ENCODE data around the gene COLEC11. TPM values are rescaled to one million over a fixed set of nuclear protein-coding genes. Genes with fewer than 3 reads are reported as not detected.

The COLEC11 gene
- total and polyA plus RNA-seq, 2 experiments from 2014 or later, result 1.3 to 1.5 TPM

DNA sequence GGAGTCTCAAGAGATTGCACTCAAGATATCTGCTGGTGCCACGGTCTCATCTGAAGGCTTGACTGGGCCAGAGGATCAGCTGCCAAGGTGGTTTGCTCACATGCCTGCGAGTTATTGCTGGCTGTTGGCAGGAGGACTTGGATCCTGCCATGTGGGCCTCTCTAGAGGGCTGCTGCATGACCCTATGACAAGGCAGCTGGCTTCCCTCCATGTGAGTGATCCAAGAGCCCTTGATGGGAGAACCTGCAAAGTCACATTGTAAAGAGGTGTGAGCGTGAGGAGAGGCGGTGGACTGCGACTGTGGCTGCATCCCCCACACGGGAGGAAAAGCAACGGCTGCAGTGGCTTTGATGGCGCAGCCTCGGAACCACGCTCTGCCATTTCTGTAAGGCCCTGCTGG, 59.1 kb downstream of the COLEC11 start:
- Histone ChIP-seq H3K4me3 (no peak overlapping the region), H2AFZ (no peak overlapping the region), H3K79me2 (replicated peaks; ENCODE audit: insufficient read depth) (no peaks in the 10 kb centered on the region), H3K27ac (ENCODE audit: low read depth) (no peak overlapping the region), H3K4me2 (no peak overlapping the region), H3K36me3 (ENCODE audit: insufficient read depth) (no peaks in the 10 kb centered on the region), H3F3A (replicated peaks; ENCODE audit: low read depth) (0 out of 2 replicates have a peak, but pooled peaks cover 5% of the 10 kb centered on the region), H3K27me3 (ENCODE audit: insufficient read depth) (0 out of 2 replicates have a peak, but pooled peaks cover 4% of the 10 kb centered on the region), H4K20me1 (replicated peaks; ENCODE audit: insufficient read depth) (no peaks in the 10 kb centered on the region), H3K4me1 (ENCODE audit: insufficient read depth) (no peaks in the 10 kb centered on the region; the same call in 1 of the 2 replicates), H3K9me2 (ENCODE audit: insufficient read depth) (no peaks in the 10 kb centered on the region)
- peaks cover 3% of the 10 kb centered on the region; the same call in 2 of the 3 replicates for H3K9me3 Mint-ChIP-seq
- no peaks in the 10 kb centered on the region; the same call in 1 of the 3 replicates for H3K36me3 Mint-ChIP-seq (ENCODE audit: low read depth)
- DNase-seq (ENCODE audit: low spot score), result no peak
- TF ChIP-seq, protein P1, sequence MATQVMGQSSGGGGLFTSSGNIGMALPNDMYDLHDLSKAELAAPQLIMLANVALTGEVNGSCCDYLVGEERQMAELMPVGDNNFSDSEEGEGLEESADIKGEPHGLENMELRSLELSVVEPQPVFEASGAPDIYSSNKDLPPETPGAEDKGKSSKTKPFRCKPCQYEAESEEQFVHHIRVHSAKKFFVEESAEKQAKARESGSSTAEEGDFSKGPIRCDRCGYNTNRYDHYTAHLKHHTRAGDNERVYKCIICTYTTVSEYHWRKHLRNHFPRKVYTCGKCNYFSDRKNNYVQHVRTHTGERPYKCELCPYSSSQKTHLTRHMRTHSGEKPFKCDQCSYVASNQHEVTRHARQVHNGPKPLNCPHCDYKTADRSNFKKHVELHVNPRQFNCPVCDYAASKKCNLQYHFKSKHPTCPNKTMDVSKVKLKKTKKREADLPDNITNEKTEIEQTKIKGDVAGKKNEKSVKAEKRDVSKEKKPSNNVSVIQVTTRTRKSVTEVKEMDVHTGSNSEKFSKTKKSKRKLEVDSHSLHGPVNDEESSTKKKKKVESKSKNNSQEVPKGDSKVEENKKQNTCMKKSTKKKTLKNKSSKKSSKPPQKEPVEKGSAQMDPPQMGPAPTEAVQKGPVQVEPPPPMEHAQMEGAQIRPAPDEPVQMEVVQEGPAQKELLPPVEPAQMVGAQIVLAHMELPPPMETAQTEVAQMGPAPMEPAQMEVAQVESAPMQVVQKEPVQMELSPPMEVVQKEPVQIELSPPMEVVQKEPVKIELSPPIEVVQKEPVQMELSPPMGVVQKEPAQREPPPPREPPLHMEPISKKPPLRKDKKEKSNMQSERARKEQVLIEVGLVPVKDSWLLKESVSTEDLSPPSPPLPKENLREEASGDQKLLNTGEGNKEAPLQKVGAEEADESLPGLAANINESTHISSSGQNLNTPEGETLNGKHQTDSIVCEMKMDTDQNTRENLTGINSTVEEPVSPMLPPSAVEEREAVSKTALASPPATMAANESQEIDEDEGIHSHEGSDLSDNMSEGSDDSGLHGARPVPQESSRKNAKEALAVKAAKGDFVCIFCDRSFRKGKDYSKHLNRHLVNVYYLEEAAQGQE (IDR thresholded peaks at IDR 0.05; ENCODE audit: unreplicated experiment), result no peak
- TF ChIP-seq ZNF114 (CRISPR knock-in tag; IDR thresholded peaks at IDR 0.05) (no peak), CREB1 (CRISPR knock-in tag; IDR thresholded peaks at IDR 0.05; ENCODE audit: low read depth) (no peak), EZH2 (IDR thresholded peaks at IDR 0.05; ENCODE audit: low read depth, unreplicated experiment) (no peak), EZH2phosphoT487 (IDR thresholded peaks at IDR 0.05; ENCODE audit: unreplicated experiment) (no peak), POLR2AphosphoS5 (IDR thresholded peaks at IDR 0.05; ENCODE audit: low read depth) (no peak), ZNF331 (CRISPR knock-in tag; IDR thresholded peaks at IDR 0.05; ENCODE audit: low read depth) (no peak), NANOG (IDR thresholded peaks at IDR 0.05; ENCODE audit: borderline replicate concordance) (no peak), ETS1 (IDR thresholded peaks at IDR 0.05) (no peak), JUNB (IDR thresholded peaks at IDR 0.05; ENCODE audit: unreplicated experiment) (no peak), STAT1 (IDR thresholded peaks at IDR 0.05; ENCODE audit: unreplicated experiment) (no peak)
- TF ChIP-seq, protein P2, sequence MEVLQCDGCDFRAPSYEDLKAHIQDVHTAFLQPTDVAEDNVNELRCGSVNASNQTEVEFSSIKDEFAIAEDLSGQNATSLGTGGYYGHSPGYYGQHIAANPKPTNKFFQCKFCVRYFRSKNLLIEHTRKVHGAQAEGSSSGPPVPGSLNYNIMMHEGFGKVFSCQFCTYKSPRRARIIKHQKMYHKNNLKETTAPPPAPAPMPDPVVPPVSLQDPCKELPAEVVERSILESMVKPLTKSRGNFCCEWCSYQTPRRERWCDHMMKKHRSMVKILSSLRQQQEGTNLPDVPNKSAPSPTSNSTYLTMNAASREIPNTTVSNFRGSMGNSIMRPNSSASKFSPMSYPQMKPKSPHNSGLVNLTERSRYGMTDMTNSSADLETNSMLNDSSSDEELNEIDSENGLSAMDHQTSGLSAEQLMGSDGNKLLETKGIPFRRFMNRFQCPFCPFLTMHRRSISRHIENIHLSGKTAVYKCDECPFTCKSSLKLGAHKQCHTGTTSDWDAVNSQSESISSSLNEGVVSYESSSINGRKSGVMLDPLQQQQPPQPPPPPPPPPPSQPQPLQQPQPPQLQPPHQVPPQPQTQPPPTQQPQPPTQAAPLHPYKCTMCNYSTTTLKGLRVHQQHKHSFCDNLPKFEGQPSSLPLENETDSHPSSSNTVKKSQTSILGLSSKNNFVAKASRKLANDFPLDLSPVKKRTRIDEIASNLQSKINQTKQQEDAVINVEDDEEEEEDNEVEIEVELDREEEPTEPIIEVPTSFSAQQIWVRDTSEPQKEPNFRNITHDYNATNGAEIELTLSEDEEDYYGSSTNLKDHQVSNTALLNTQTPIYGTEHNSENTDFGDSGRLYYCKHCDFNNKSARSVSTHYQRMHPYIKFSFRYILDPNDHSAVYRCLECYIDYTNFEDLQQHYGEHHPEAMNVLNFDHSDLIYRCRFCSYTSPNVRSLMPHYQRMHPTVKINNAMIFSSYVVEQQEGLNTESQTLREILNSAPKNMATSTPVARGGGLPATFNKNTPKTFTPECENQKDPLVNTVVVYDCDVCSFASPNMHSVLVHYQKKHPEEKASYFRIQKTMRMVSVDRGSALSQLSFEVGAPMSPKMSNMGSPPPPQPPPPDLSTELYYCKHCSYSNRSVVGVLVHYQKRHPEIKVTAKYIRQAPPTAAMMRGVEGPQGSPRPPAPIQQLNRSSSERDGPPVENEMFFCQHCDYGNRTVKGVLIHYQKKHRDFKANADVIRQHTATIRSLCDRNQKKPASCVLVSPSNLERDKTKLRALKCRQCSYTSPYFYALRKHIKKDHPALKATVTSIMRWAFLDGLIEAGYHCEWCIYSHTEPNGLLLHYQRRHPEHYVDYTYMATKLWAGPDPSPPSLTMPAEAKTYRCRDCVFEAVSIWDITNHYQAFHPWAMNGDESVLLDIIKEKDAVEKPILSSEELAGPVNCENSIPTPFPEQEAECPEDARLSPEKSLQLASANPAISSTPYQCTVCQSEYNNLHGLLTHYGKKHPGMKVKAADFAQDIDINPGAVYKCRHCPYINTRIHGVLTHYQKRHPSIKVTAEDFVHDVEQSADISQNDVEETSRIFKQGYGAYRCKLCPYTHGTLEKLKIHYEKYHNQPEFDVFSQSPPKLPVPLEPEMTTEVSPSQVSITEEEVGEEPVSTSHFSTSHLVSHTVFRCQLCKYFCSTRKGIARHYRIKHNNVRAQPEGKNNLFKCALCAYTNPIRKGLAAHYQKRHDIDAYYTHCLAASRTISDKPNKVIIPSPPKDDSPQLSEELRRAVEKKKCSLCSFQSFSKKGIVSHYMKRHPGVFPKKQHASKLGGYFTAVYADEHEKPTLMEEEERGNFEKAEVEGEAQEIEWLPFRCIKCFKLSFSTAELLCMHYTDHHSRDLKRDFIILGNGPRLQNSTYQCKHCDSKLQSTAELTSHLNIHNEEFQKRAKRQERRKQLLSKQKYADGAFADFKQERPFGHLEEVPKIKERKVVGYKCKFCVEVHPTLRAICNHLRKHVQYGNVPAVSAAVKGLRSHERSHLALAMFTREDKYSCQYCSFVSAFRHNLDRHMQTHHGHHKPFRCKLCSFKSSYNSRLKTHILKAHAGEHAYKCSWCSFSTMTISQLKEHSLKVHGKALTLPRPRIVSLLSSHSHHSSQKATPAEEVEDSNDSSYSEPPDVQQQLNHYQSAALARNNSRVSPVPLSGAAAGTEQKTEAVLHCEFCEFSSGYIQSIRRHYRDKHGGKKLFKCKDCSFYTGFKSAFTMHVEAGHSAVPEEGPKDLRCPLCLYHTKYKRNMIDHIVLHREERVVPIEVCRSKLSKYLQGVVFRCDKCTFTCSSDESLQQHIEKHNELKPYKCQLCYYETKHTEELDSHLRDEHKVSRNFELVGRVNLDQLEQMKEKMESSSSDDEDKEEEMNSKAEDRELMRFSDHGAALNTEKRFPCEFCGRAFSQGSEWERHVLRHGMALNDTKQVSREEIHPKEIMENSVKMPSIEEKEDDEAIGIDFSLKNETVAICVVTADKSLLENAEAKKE (CRISPR knock-in tag; IDR thresholded peaks at IDR 0.05), result no peak
- TF ChIP-seq, protein P3, sequence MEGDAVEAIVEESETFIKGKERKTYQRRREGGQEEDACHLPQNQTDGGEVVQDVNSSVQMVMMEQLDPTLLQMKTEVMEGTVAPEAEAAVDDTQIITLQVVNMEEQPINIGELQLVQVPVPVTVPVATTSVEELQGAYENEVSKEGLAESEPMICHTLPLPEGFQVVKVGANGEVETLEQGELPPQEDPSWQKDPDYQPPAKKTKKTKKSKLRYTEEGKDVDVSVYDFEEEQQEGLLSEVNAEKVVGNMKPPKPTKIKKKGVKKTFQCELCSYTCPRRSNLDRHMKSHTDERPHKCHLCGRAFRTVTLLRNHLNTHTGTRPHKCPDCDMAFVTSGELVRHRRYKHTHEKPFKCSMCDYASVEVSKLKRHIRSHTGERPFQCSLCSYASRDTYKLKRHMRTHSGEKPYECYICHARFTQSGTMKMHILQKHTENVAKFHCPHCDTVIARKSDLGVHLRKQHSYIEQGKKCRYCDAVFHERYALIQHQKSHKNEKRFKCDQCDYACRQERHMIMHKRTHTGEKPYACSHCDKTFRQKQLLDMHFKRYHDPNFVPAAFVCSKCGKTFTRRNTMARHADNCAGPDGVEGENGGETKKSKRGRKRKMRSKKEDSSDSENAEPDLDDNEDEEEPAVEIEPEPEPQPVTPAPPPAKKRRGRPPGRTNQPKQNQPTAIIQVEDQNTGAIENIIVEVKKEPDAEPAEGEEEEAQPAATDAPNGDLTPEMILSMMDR (conservative IDR thresholded peaks at IDR 0.05; ENCODE audit: low read depth in 2 of 2), result no peak
- H3K4me1 Mint-ChIP-seq, result peaks cover 15% of the 10 kb centered on the region
- no peak for ATAC-seq
- no peak overlapping the region for H3K27ac Mint-ChIP-seq
- H3K27me3 Mint-ChIP-seq (ENCODE audit: insufficient read depth, low read depth, poor library complexity), result peaks cover 13% of the 10 kb centered on the region
- H3K4me3 Mint-ChIP-seq, result no peak overlapping the region

All from GM23338 (cell line).